ENCODE results near the gene MPC1.
"Not testable (repeated sequence)": the region's sequence is repeated elsewhere in the genome, so short reads cannot be mapped to it uniquely, and the experiment has no call there.

- not testable (repeated sequence) for TF ChIP-seq CTCF, POLR2A (IDR thresholded peaks at IDR 0.05)
Observed at GRCh38 chr6:166392755-166393534, 10.2 kb upstream of the MPC1 start.

Measured in lower leg skin (tissue), 3 donors.